ENCODE data around the gene MIB1. TPM values are rescaled to one million over a fixed set of nuclear protein-coding genes. Genes with fewer than 3 reads are reported as not detected.

Gene MIB1
- total and polyA plus RNA-seq, 2 donors: 14.0 to 103 TPM

Small RNA genes within 50 kb of the gene (small RNA-seq; reads per million reads assigned to genes)
- gene AC103987.3 (not detected), gene RF00019 (not detected), gene RF00045 (not detected), gene RF01241 (not detected), gene RN7SL233P (not detected), gene RNU6-1038P (not detected)

Other genes with a start within 250 kb of the MIB1 start
- gene ESCO1, start 140.1 kb upstream of the MIB1 start, total RNA-seq: 41.8 TPM
- gene ESCO1, start 140.1 kb upstream of the MIB1 start, polyA plus RNA-seq: 9.4 TPM
- gene SNRPD1, start 128.5 kb upstream of the MIB1 start, total RNA-seq: 10.6 TPM
- 15.5 TPM for gene SNRPD1, start 128.5 kb upstream of the MIB1 start, polyA plus RNA-seq
- gene ABHD3, start 36.0 kb upstream of the MIB1 start, total RNA-seq: 21.4 TPM
- 14.2 TPM for gene ABHD3, start 36.0 kb upstream of the MIB1 start, polyA plus RNA-seq

Data from urinary bladder (tissue), 2 donors.